ENCODE measurements around the gene ROM1. TPM values are rescaled to one million over a fixed set of nuclear protein-coding genes. Genes with fewer than 3 reads are reported as not detected.
"Not testable (repeated sequence)": the region's sequence is repeated elsewhere in the genome, so short reads cannot be mapped to it uniquely, and the experiment has no call there.

The ROM1 gene
- polyA plus RNA-seq, 1 donor = 4.5 TPM

- H3K27ac ChIP-seq (ENCODE audit: low read length) = no peak overlapping the region
Observed at GRCh38 chr11:62607714-62608113, 5.3 kb upstream of the ROM1 start.

GRCh38 chr11:62608776-62609175 lies 4.3 kb upstream of the ROM1 start:
- H3K36me3 ChIP-seq (ENCODE audit: control insufficient read depth, insufficient read depth, low read length) = peaks cover 35% of the 10 kb centered on the region
- no peak overlapping the region for H3K27ac ChIP-seq (ENCODE audit: low read length)
- peaks cover 24% of the 10 kb centered on the region for H3K4me1 ChIP-seq (ENCODE audit: control insufficient read depth, insufficient read depth, low read length)
- H3K4me3 ChIP-seq (ENCODE audit: low read length) = no peak overlapping the region
- DNase-seq = no peak
- no peaks in the 10 kb centered on the region for H3K27me3 ChIP-seq (ENCODE audit: control insufficient read depth, insufficient read depth, low read length)
- H3K9me3 ChIP-seq (ENCODE audit: control insufficient read depth, low read depth, low read length) = peaks cover 2% of the 10 kb centered on the region
- no CpG with 5 or more reads among the region's 12 CpGs for WGBS (ENCODE audit: insufficient coverage, low lambda C conversion rate)

More at GRCh38 chr11:62607714-62608113, 5.3 kb upstream of the ROM1 start:
- no peak overlapping the region for H3K4me3 ChIP-seq (ENCODE audit: low read length)
- H3K4me1 ChIP-seq (ENCODE audit: control insufficient read depth, insufficient read depth, low read length) = peaks cover 16% of the 10 kb centered on the region
- DNase-seq = no peak
- H3K27me3 ChIP-seq (ENCODE audit: control insufficient read depth, insufficient read depth, low read length) = no peaks in the 10 kb centered on the region
- H3K9me3 ChIP-seq (ENCODE audit: control insufficient read depth, low read depth, low read length) = peaks cover 2% of the 10 kb centered on the region
- peaks cover 35% of the 10 kb centered on the region for H3K36me3 ChIP-seq (ENCODE audit: control insufficient read depth, insufficient read depth, low read length)
- WGBS (ENCODE audit: insufficient coverage, low lambda C conversion rate) = no CpG with 5 or more reads among the region's 4 CpGs

GRCh38 chr11:62610403-62610802 lies 2.7 kb upstream of the ROM1 start:
- Histone ChIP-seq H3K9me3 (ENCODE audit: control insufficient read depth, low read depth, low read length) (peaks cover 2% of the 10 kb centered on the region), H3K27me3 (ENCODE audit: control insufficient read depth, insufficient read depth, low read length) (no peaks in the 10 kb centered on the region), H3K4me1 (ENCODE audit: control insufficient read depth, insufficient read depth, low read length) (peaks cover 40% of the 10 kb centered on the region), H3K4me3 (ENCODE audit: low read length) (no peak overlapping the region), H3K36me3 (ENCODE audit: control insufficient read depth, insufficient read depth, low read length) (peaks cover 36% of the 10 kb centered on the region), H3K27ac (ENCODE audit: low read length) (no peak overlapping the region)
- no CpG with 5 or more reads among the region's 6 CpGs for WGBS (ENCODE audit: insufficient coverage, low lambda C conversion rate)
- DNase-seq = no peak

- H3K27ac ChIP-seq (ENCODE audit: low read length) = no peak overlapping the region
- H3K36me3 ChIP-seq (ENCODE audit: control insufficient read depth, insufficient read depth, low read length) = peaks cover 33% of the 10 kb centered on the region
- peaks cover 40% of the 10 kb centered on the region for H3K4me1 ChIP-seq (ENCODE audit: control insufficient read depth, insufficient read depth, low read length)
- no peak for DNase-seq
- no peaks in the 10 kb centered on the region for H3K9me3 ChIP-seq (ENCODE audit: control insufficient read depth, low read depth, low read length)
- H3K4me3 ChIP-seq (ENCODE audit: low read length) = peak overlapping the region; percentile 74
- H3K27me3 ChIP-seq (ENCODE audit: control insufficient read depth, insufficient read depth, low read length) = no peaks in the 10 kb centered on the region
- WGBS (ENCODE audit: insufficient coverage, low lambda C conversion rate) = no CpG with 5 or more reads among the region's 28 CpGs
Observed at GRCh38 chr11:62610814-62611704, 2.0 kb upstream of the ROM1 start.

GRCh38 chr11:62611705-62612365 lies 1.2 kb upstream of the ROM1 start:
- Histone ChIP-seq H3K4me1 (ENCODE audit: control insufficient read depth, insufficient read depth, low read length) (peaks cover 40% of the 10 kb centered on the region), H3K36me3 (ENCODE audit: control insufficient read depth, insufficient read depth, low read length) (peaks cover 36% of the 10 kb centered on the region), H3K27ac (ENCODE audit: low read length) (peak overlapping the region; percentile 74), H3K9me3 (ENCODE audit: control insufficient read depth, low read depth, low read length) (no peaks in the 10 kb centered on the region), H3K27me3 (ENCODE audit: control insufficient read depth, insufficient read depth, low read length) (no peaks in the 10 kb centered on the region), H3K4me3 (ENCODE audit: low read length) (peak overlapping the region; percentile 74)
- WGBS (ENCODE audit: insufficient coverage, low lambda C conversion rate) = no CpG with 5 or more reads among the region's 34 CpGs
- DNase-seq = peak in 1 of 2 donors; percentile 63

GRCh38 chr11:62613291-62613778 lies 278 bp downstream of the ROM1 start:
- H3K36me3 ChIP-seq (ENCODE audit: control insufficient read depth, insufficient read depth, low read length) = peaks cover 37% of the 10 kb centered on the region
- peak overlapping the region; percentile 78 for H3K27ac ChIP-seq (ENCODE audit: low read length)
- no CpG with 5 or more reads among the region's 15 CpGs for WGBS (ENCODE audit: insufficient coverage, low lambda C conversion rate)
- no peak overlapping the region for H3K4me3 ChIP-seq (ENCODE audit: low read length)
- no peaks in the 10 kb centered on the region for H3K9me3 ChIP-seq (ENCODE audit: control insufficient read depth, low read depth, low read length)
- peaks cover 40% of the 10 kb centered on the region for H3K4me1 ChIP-seq (ENCODE audit: control insufficient read depth, insufficient read depth, low read length)
- no peaks in the 10 kb centered on the region for H3K27me3 ChIP-seq (ENCODE audit: control insufficient read depth, insufficient read depth, low read length)
- DNase-seq = peak in 1 of 2 donors; percentile 27

GRCh38 chr11:62614275-62614674 lies 1.2 kb downstream of the ROM1 start:
- Histone ChIP-seq H3K4me3 (ENCODE audit: low read length) (no peak overlapping the region), H3K27me3 (ENCODE audit: control insufficient read depth, insufficient read depth, low read length) (no peaks in the 10 kb centered on the region), H3K4me1 (ENCODE audit: control insufficient read depth, insufficient read depth, low read length) (peaks cover 40% of the 10 kb centered on the region), H3K27ac (ENCODE audit: low read length) (peak overlapping the region; percentile 78), H3K36me3 (ENCODE audit: control insufficient read depth, insufficient read depth, low read length) (peaks cover 32% of the 10 kb centered on the region), H3K9me3 (ENCODE audit: control insufficient read depth, low read depth, low read length) (no peaks in the 10 kb centered on the region)
- no CpG with 5 or more reads among the region's 8 CpGs for WGBS (ENCODE audit: insufficient coverage, low lambda C conversion rate)
- peak; percentile 69 to 78 for DNase-seq

- Histone ChIP-seq H3K4me1 (ENCODE audit: control insufficient read depth, insufficient read depth, low read length) (peaks cover 45% of the 10 kb centered on the region), H3K4me3 (ENCODE audit: low read length) (no peak overlapping the region), H3K9me3 (ENCODE audit: control insufficient read depth, low read depth, low read length) (no peaks in the 10 kb centered on the region), H3K36me3 (ENCODE audit: control insufficient read depth, insufficient read depth, low read length) (peaks cover 26% of the 10 kb centered on the region), H3K27ac (ENCODE audit: low read length) (no peak overlapping the region), H3K27me3 (ENCODE audit: control insufficient read depth, insufficient read depth, low read length) (no peaks in the 10 kb centered on the region)
- WGBS (ENCODE audit: insufficient coverage, low lambda C conversion rate) = no CpG with 5 or more reads among the region's 7 CpGs
- DNase-seq = no peak
Observed at GRCh38 chr11:62615521-62615920, 2.5 kb downstream of the ROM1 start.

GRCh38 chr11:62616957-62617356 lies 3.9 kb downstream of the ROM1 start:
- H3K9me3 ChIP-seq (ENCODE audit: control insufficient read depth, low read depth, low read length); H3K4me3 ChIP-seq (ENCODE audit: low read length); H3K27me3 ChIP-seq (ENCODE audit: control insufficient read depth, insufficient read depth, low read length); DNase-seq; H3K27ac ChIP-seq (ENCODE audit: low read length): not testable (repeated sequence)
- WGBS (ENCODE audit: insufficient coverage, low lambda C conversion rate) = no CpG with 5 or more reads among the region's 14 CpGs
- peaks cover 39% of the 10 kb centered on the region for H3K4me1 ChIP-seq (ENCODE audit: control insufficient read depth, insufficient read depth, low read length)
- H3K36me3 ChIP-seq (ENCODE audit: control insufficient read depth, insufficient read depth, low read length) = peaks cover 26% of the 10 kb centered on the region

- WGBS (ENCODE audit: insufficient coverage, low lambda C conversion rate) = 0% methylated on average over 2 of the region's 8 CpGs
- H3K9me3 ChIP-seq (ENCODE audit: control insufficient read depth, low read depth, low read length) = no peaks in the 10 kb centered on the region
- H3K4me1 ChIP-seq (ENCODE audit: control insufficient read depth, insufficient read depth, low read length) = peaks cover 10% of the 10 kb centered on the region
- H3K27ac ChIP-seq (ENCODE audit: low read length) = peak overlapping the region; percentile 82
- peak overlapping the region; percentile 93 for H3K4me3 ChIP-seq (ENCODE audit: low read length)
- peaks cover 27% of the 10 kb centered on the region for H3K36me3 ChIP-seq (ENCODE audit: control insufficient read depth, insufficient read depth, low read length)
- DNase-seq = no peak
- no peaks in the 10 kb centered on the region for H3K27me3 ChIP-seq (ENCODE audit: control insufficient read depth, insufficient read depth, low read length)
Observed at GRCh38 chr11:62621027-62621566, 8.0 kb downstream of the ROM1 start.

Data from large intestine (tissue), 3 donors.